Measurements from ENCODE around the gene ZNF618.

- TF ChIP-seq, protein P1, sequence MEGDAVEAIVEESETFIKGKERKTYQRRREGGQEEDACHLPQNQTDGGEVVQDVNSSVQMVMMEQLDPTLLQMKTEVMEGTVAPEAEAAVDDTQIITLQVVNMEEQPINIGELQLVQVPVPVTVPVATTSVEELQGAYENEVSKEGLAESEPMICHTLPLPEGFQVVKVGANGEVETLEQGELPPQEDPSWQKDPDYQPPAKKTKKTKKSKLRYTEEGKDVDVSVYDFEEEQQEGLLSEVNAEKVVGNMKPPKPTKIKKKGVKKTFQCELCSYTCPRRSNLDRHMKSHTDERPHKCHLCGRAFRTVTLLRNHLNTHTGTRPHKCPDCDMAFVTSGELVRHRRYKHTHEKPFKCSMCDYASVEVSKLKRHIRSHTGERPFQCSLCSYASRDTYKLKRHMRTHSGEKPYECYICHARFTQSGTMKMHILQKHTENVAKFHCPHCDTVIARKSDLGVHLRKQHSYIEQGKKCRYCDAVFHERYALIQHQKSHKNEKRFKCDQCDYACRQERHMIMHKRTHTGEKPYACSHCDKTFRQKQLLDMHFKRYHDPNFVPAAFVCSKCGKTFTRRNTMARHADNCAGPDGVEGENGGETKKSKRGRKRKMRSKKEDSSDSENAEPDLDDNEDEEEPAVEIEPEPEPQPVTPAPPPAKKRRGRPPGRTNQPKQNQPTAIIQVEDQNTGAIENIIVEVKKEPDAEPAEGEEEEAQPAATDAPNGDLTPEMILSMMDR (conservative IDR thresholded peaks at IDR 0.05 in 1 of 2, IDR thresholded peaks at IDR 0.05 in 1 of 2; ENCODE audit: extremely low read depth in 1 of 2, insufficient read depth in 1 of 2, low read depth in 1 of 2, low read length in 2 of 2): no peak
- no peak for TF ChIP-seq EZH2 (IDR thresholded peaks at IDR 0.05; ENCODE audit: borderline replicate concordance, low read length)
Observed at GRCh38 chr9:113989714-113990569, 113.8 kb downstream of the ZNF618 start.

Measured in mammary epithelial cell (primary cell).